OCI-LY3 (cell line): Measurements from ENCODE around the gene SH3BP2.

Source experiments
- H2AFZ ChIP-seq: fragments of 200-600, 300-600 bp; shearing (Covaris generic); 2 replicates; pipeline ENCODE4 v1.6.0; 2014; ENCODE audit warnings: antibody characterized with exemption, low read depth, low read length
- H3K27ac ChIP-seq: fragments of 200-600, 300-600 bp; sonication (generic); 2 replicates; pipeline ENCODE4 v1.5.1; 2014; ENCODE audit warnings: mild to moderate bottlenecking, low read length, moderate library complexity, mixed read lengths
- H3K27me3 ChIP-seq: fragments of 200-600, 300-600 bp; sonication (generic); 2 replicates; pipeline ENCODE4 v1.6.1; 2014; ENCODE audit warnings: low read depth, low read length, mixed read lengths
- H3K36me3 ChIP-seq: fragments of 200-600, 300-600 bp; sonication (generic); replicated peaks from 2 replicates; pipeline ENCODE3; 2014; ENCODE audit warnings: low read depth, low read length, mixed read lengths
- H3K4me1 ChIP-seq: fragments of 300-600, 200-600 bp; sonication (generic); 2 replicates; pipeline ENCODE4 v1.6.1; 2014; ENCODE audit warnings: low read length, mixed read lengths
- H3K4me2 ChIP-seq: fragments of 200-600, 300-600 bp; sonication (generic); 2 replicates; pipeline ENCODE4 v1.6.1; 2014; ENCODE audit warnings: low read length, mixed read lengths
- H3K4me3 ChIP-seq: fragments of 300-600, 200-600 bp; sonication (generic); 2 replicates; pipeline ENCODE4 v1.5.1; 2014; ENCODE audit warnings: antibody characterized with exemption, mild to moderate bottlenecking, low read length, moderate library complexity
- H3K79me2 ChIP-seq: fragments of 300-600, 200-600 bp; shearing (Covaris generic); 2 replicates; pipeline ENCODE4 v1.6.1; 2014; ENCODE audit warnings: mild to moderate bottlenecking, low read length, mixed read lengths
- H3K9ac ChIP-seq: fragments of 300-600, 200-600 bp; shearing (Covaris generic); 2 replicates; pipeline ENCODE4 v1.6.0; 2014; ENCODE audit warnings: mild to moderate bottlenecking, low read length, moderate library complexity
- H3K9me3 ChIP-seq: fragments of 200-600, 300-600 bp; shearing (Covaris generic); 2 replicates; pipeline ENCODE4 v1.6.1; 2014; ENCODE audit warnings: low read length, mixed read lengths; ENCODE audit not compliant: insufficient read depth
- H4K20me1 ChIP-seq: fragments of 200-600, 300-600 bp; sonication (generic); 2 replicates; pipeline ENCODE4 v1.6.1; 2016; ENCODE audit warnings: low read length, mixed read lengths; ENCODE audit not compliant: insufficient read depth
- CTCF ChIP-seq: fragments of 200-600, 300-600 bp; sonication (generic); IDR thresholded peaks from 2 replicates; pipeline ENCODE4 v1.5.1; 2014; ENCODE audit warnings: antibody characterized with exemption, low read length, low read depth
- EZH2phosphoT487 ChIP-seq: fragments of 200-600 bp; shearing (Covaris generic); IDR thresholded peaks from 2 replicates; pipeline ENCODE4 v1.6.1; 2018; ENCODE audit warnings: antibody characterized with exemption, mixed run types, low read depth

The SH3BP2 gene

GRCh38 chr4:2796849-2797544 is 4.1 kb downstream of the SH3BP2 start:
- TF ChIP-seq EZH2phosphoT487 (no peak), CTCF (no peak)
- no peak overlapping the region for H3K27ac ChIP-seq
- no peak overlapping the region for H3K9ac ChIP-seq
- H4K20me1 ChIP-seq: no peaks in the 10 kb centered on the region
- H3K27me3 ChIP-seq: no peaks in the 10 kb centered on the region
- H3K4me3 ChIP-seq: no peak overlapping the region
- no peak overlapping the region for H3K4me2 ChIP-seq
- no peak overlapping the region for H2AFZ ChIP-seq
- no peaks in the 10 kb centered on the region for H3K79me2 ChIP-seq
- H3K36me3 ChIP-seq: no peaks in the 10 kb centered on the region
- peaks cover 75% of the 10 kb centered on the region for H3K4me1 ChIP-seq
- H3K9me3 ChIP-seq: no peaks in the 10 kb centered on the region

GRCh38 chr4:2797545-2798305 is 4.8 kb downstream of the SH3BP2 start:
- peak overlapping the region; percentile 77 for H3K4me2 ChIP-seq
- H3K9ac ChIP-seq: peak overlapping the region; percentile 34; the same call in 1 of the 2 replicates
- peaks cover 77% of the 10 kb centered on the region for H3K4me1 ChIP-seq
- H3K4me3 ChIP-seq: peak overlapping the region; percentile 59; the same call in 1 of the 2 replicates
- H3K27ac ChIP-seq: peak overlapping the region; percentile 14; the same call in 1 of the 2 replicates
- H2AFZ ChIP-seq: no peak overlapping the region
- no peaks in the 10 kb centered on the region for H3K79me2 ChIP-seq
- H4K20me1 ChIP-seq: no peaks in the 10 kb centered on the region
- TF ChIP-seq EZH2phosphoT487 (no peak), CTCF (no peak)
- no peaks in the 10 kb centered on the region for H3K27me3 ChIP-seq
- no peaks in the 10 kb centered on the region for H3K9me3 ChIP-seq
- H3K36me3 ChIP-seq: no peaks in the 10 kb centered on the region

- H3K79me2 ChIP-seq: no peaks in the 10 kb centered on the region
- H2AFZ ChIP-seq: peak overlapping the region; percentile 33; the same call in 1 of the 2 replicates
- peak overlapping the region; percentile 59 for H3K4me3 ChIP-seq
- H4K20me1 ChIP-seq: no peaks in the 10 kb centered on the region
- no peaks in the 10 kb centered on the region for H3K9me3 ChIP-seq
- H3K27me3 ChIP-seq: no peaks in the 10 kb centered on the region
- H3K4me2 ChIP-seq: peak overlapping the region; percentile 77
- TF ChIP-seq EZH2phosphoT487 (no peak), CTCF (no peak)
- peaks cover 77% of the 10 kb centered on the region for H3K4me1 ChIP-seq
- peak overlapping the region; percentile 19; the same call in 1 of the 2 replicates for H3K27ac ChIP-seq
- H3K9ac ChIP-seq: peak overlapping the region; percentile 34; the same call in 1 of the 2 replicates
- no peaks in the 10 kb centered on the region for H3K36me3 ChIP-seq
Observed at GRCh38 chr4:2798399-2799223, 5.7 kb downstream of the SH3BP2 start.
